ENCODE measurements around the gene FAM163B.

Gene FAM163B

GRCh38 chr9:133563291-133563796, 45.8 kb downstream of the FAM163B start:
- no peak for DNase-seq

- DNase-seq, result no peak
These were observed 46.4 kb downstream of the FAM163B start for GRCh38 chr9:133562611-133563290.

GRCh38 chr9:133561976-133562554, 47.1 kb downstream of the FAM163B start:
- no peak for DNase-seq

- DNase-seq, result no peak
These were observed 48.2 kb downstream of the FAM163B start for GRCh38 chr9:133560944-133561343.

- no peak for DNase-seq
These were observed 48.9 kb downstream of the FAM163B start for GRCh38 chr9:133560311-133560710.

- peak; percentile 46 for DNase-seq
These were observed 50.7 kb downstream of the FAM163B start for GRCh38 chr9:133558191-133559126.

- no peak for DNase-seq
These were observed 51.6 kb downstream of the FAM163B start for GRCh38 chr9:133557581-133557980.

GRCh38 chr9:133556354-133556753, 52.8 kb downstream of the FAM163B start:
- no peak for DNase-seq

- DNase-seq, result no peak
These were observed 54.5 kb downstream of the FAM163B start for GRCh38 chr9:133554729-133555128.

GRCh38 chr9:133553973-133554713, 55.0 kb downstream of the FAM163B start:
- DNase-seq, result no peak

- DNase-seq, result no peak
These were observed 56.1 kb downstream of the FAM163B start for GRCh38 chr9:133553123-133553522.

- no peak for DNase-seq
These were observed 57.0 kb downstream of the FAM163B start for GRCh38 chr9:133552236-133552635.

- no peak for DNase-seq
These were observed 57.7 kb downstream of the FAM163B start for GRCh38 chr9:133551446-133551845.

- DNase-seq, result no peak
These were observed 62.1 kb downstream of the FAM163B start for GRCh38 chr9:133547116-133547515.

- DNase-seq, result no peak
These were observed 62.9 kb downstream of the FAM163B start for GRCh38 chr9:133546287-133546680.

- no peak for DNase-seq
These were observed 63.5 kb downstream of the FAM163B start for GRCh38 chr9:133545494-133546286.

- DNase-seq, result no peak
These were observed 65.3 kb downstream of the FAM163B start for GRCh38 chr9:133543772-133544467.

GRCh38 chr9:133542002-133542401, 67.2 kb downstream of the FAM163B start:
- no peak for DNase-seq

- DNase-seq, result no peak
These were observed 68.5 kb downstream of the FAM163B start for GRCh38 chr9:133540698-133541025.

GRCh38 chr9:133539991-133540697, 69.0 kb downstream of the FAM163B start:
- DNase-seq, result no peak
